ENCODE data around the gene ATP6V0C.

- TF ChIP-seq YY1 (IDR thresholded peaks at IDR 0.05) (no peak), ATF3 (IDR thresholded peaks at IDR 0.05) (no peak), NR2F2 (IDR thresholded peaks at IDR 0.05) (no peak), CTCF (IDR thresholded peaks at IDR 0.05; ENCODE audit: low read depth, low read length, missing input control) (no peak), MAX (IDR thresholded peaks at IDR 0.05) (no peak), GABPA (IDR thresholded peaks at IDR 0.05 in 1 of 2, conservative IDR thresholded peaks at IDR 0.05 in 1 of 2) (no peak), TAF1 (conservative IDR thresholded peaks at IDR 0.05) (no peak)
Observed at GRCh38 chr16:2496223-2497115, 17.3 kb upstream of the ATP6V0C start.

Measured in liver (tissue), 3 donors.